Fibroblast of peridontal ligament (primary cell): ENCODE data around the gene HMCN1.

Experiments
- DNase-seq: peaks from one replicate; pipeline ENCODE4 v3.0.0-alpha.2; 2010; ENCODE audit errors: extremely low read depth

Gene HMCN1

GRCh38 chr1:185965870-185966269 lies 231.7 kb downstream of the HMCN1 start:
- DNase-seq: peak; percentile 76

GRCh38 chr1:185966471-185966870 lies 232.3 kb downstream of the HMCN1 start:
- DNase-seq: peak; percentile 18

- peak; percentile 91 for DNase-seq
These were observed 234.8 kb downstream of the HMCN1 start for GRCh38 chr1:185969028-185969427.

- DNase-seq: no peak
These were observed 235.4 kb downstream of the HMCN1 start for GRCh38 chr1:185969524-185969991.

GRCh38 chr1:185971688-185972087 lies 237.5 kb downstream of the HMCN1 start:
- DNase-seq: peak; percentile 68

- no peak for DNase-seq
These were observed 238.1 kb downstream of the HMCN1 start for GRCh38 chr1:185972096-185972850.

- peak; percentile 98 for DNase-seq
These were observed 239.5 kb downstream of the HMCN1 start for GRCh38 chr1:185973645-185974044.

GRCh38 chr1:185974367-185975170 lies 240.4 kb downstream of the HMCN1 start:
- no peak for DNase-seq

GRCh38 chr1:185980891-185981290 lies 246.7 kb downstream of the HMCN1 start:
- no peak for DNase-seq

GRCh38 chr1:185984113-185984836 lies 250.1 kb downstream of the HMCN1 start:
- DNase-seq: peak; percentile 58

- no peak for DNase-seq
These were observed 253.6 kb downstream of the HMCN1 start for GRCh38 chr1:185987611-185988321.

- DNase-seq: no peak
These were observed 256.4 kb downstream of the HMCN1 start for GRCh38 chr1:185990565-185990964.

GRCh38 chr1:185991266-185991665 lies 257.1 kb downstream of the HMCN1 start:
- no peak for DNase-seq

- peak; percentile 87 for DNase-seq
These were observed 262.0 kb downstream of the HMCN1 start for GRCh38 chr1:185996211-185996610.

- no peak for DNase-seq
These were observed 264.2 kb downstream of the HMCN1 start for GRCh38 chr1:185998391-185998790.

- no peak for DNase-seq
These were observed 268.2 kb downstream of the HMCN1 start for GRCh38 chr1:186002406-186002805.

GRCh38 chr1:186009039-186009737 lies 275.0 kb downstream of the HMCN1 start:
- DNase-seq: peak; percentile 66

GRCh38 chr1:186014370-186015037 lies 280.3 kb downstream of the HMCN1 start:
- peak; percentile 39 for DNase-seq

- DNase-seq: no peak
These were observed 282.7 kb downstream of the HMCN1 start for GRCh38 chr1:186016856-186017255.

- no peak for DNase-seq
These were observed 288.0 kb downstream of the HMCN1 start for GRCh38 chr1:186022184-186022583.
